Measurements from ENCODE around the gene LRRN2.

GRCh38 chr1:204650911-204651570 lies 34.5 kb downstream of the LRRN2 start:
- TF ChIP-seq CTCF (IDR thresholded peaks at IDR 0.05) = no peak
- no peak for TF ChIP-seq SMC3 (IDR thresholded peaks at IDR 0.05; ENCODE audit: low read depth, low read length)
